ENCODE results near the gene ALOXE3.

ALOXE3 gene

DNA sequence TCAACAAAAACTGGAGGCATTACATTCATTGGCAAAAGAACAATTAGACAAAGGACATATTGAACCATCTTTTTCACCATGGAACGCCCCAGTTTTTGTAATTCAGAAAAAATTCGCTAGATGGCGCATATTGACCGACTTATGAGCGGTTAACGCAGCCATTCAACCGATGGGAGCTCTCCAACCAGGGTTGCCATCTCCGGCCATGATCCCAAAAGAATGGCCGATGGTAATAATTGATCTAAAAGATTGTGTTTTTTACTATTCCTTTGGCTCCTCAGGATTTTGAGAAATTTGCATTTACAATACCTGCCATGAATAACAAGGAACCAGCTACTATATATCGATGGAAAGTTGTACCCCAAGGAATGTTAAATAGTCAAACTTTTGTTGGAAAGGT lies 58.0 kb downstream of the ALOXE3 start:
- no peak overlapping the region for H3K4me3 ChIP-seq (ENCODE audit: low read depth, low read length)
- TF ChIP-seq CTCF (IDR thresholded peaks at IDR 0.05; ENCODE audit: low read depth, low read length), result peak; percentile 55

GRCh38 chr17:8059131-8059530 lies 59.2 kb downstream of the ALOXE3 start:
- TF ChIP-seq CTCF (IDR thresholded peaks at IDR 0.05; ENCODE audit: low read depth, low read length), result no peak
- no peak overlapping the region for H3K4me3 ChIP-seq (ENCODE audit: low read depth, low read length)

DNA sequence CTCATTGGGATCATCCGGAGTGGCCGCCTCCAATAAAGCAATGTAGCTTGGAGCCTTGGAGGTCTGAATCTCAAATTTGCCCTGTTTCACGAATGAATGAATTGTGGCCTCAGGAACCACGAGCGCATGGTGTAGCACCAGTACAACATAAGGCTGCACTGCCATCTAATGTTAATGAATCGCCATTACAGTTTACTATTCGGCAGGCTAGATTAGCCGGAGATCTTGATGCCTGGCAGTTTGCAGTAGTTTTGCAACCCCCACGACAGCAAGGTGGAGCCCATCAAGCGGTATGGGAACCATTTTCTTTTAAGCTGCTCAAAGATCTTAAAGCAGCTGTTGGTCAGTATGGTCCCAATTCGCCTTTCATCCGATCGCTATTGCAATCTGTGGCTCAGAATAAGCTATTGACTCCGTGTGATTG lies 60.6 kb downstream of the ALOXE3 start:
- H3K4me3 ChIP-seq (ENCODE audit: low read depth, low read length), result no peak overlapping the region
- TF ChIP-seq CTCF (IDR thresholded peaks at IDR 0.05; ENCODE audit: low read depth, low read length), result peak; percentile 61

DNA sequence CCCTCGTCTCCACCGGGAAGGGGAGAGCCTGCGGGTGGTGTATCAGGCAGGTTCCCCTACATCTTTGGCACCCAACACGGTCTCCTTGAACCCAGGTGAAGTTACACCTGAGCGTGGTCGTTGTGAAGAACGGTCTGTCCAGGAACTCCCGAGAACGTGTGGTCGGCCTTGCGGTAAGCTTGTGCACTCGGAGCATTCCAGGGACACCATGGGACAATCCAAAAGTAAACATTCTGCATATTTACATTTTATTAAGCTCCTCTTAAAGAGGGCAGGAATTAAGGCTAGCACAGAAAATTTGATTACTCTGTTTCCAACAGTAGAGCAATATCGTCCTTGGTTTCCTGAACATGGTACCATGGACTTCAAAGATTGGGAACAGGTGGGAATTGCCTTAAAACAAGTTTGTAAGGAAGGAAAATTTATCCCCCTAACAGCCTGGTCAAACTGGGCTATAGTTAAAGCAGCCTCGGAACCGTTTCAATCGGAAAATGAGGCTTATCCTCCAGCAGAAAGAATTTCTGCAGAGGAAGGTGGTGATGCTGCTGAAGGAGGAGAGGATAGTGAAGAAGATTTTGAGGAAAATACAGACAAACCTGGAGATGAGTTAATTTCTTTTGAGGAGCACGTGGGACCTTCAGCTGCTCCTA lies 61.2 kb downstream of the ALOXE3 start:
- H3K4me3 ChIP-seq (ENCODE audit: low read depth, low read length), result no peak overlapping the region
- no peak for TF ChIP-seq CTCF (IDR thresholded peaks at IDR 0.05; ENCODE audit: low read depth, low read length)

GRCh38 chr17:8056232-8056975 lies 61.9 kb downstream of the ALOXE3 start:
- H3K4me3 ChIP-seq (ENCODE audit: low read depth, low read length), result no peak overlapping the region
- no peak for TF ChIP-seq CTCF (IDR thresholded peaks at IDR 0.05; ENCODE audit: low read depth, low read length)

GRCh38 chr17:8055851-8056231 lies 62.5 kb downstream of the ALOXE3 start:
- no peak overlapping the region for H3K4me3 ChIP-seq (ENCODE audit: low read depth, low read length)
- no peak for TF ChIP-seq CTCF (IDR thresholded peaks at IDR 0.05; ENCODE audit: low read depth, low read length)

- no peak overlapping the region for H3K4me3 ChIP-seq (ENCODE audit: low read depth, low read length)
- no peak for TF ChIP-seq CTCF (IDR thresholded peaks at IDR 0.05; ENCODE audit: low read depth, low read length)
Measured at GRCh38 chr17:8053600-8053999, 64.7 kb downstream of the ALOXE3 start.
